A673 (cell line): ENCODE measurements around the gene GALNTL6. TPM values are rescaled to one million over a fixed set of nuclear protein-coding genes. Genes with fewer than 3 reads are reported as not detected.

Experiments
- BruUV-seq: library from RNA; stranded (reverse); fragments of 400-500 nt; replicated peaks from 2 replicates; lab custom pipeline; 2021; lab: Mats Ljungman, UMichigan
- CTCF ChIA-PET: fragments of 300-600 bp; sonication (Branson Sonifier 250); formaldehyde crosslinking; loops from one replicate; lab custom pipeline; 2022; ENCODE audit warnings: antibody characterized with exemption; lab: Charles Lee
- POLR2A ChIA-PET: fragments of 300-600 bp; sonication (Branson Sonifier 250); formaldehyde crosslinking; loops from one replicate; lab custom pipeline; 2022; ENCODE audit warnings: antibody characterized with exemption; ENCODE audit not compliant: low non-redundant PET; lab: Charles Lee
- DNase-seq: peaks from one replicate; pipeline ENCODE4 v3.0.0-alpha.2; 2015; ENCODE audit warnings: low spot score
- H3K27ac ChIP-seq: fragments of 200-600 bp; sonication (generic); 2 replicates; pipeline ENCODE4 v1.5.1; 2016; ENCODE audit warnings: mixed run types, low read depth, mild to moderate bottlenecking, mixed read lengths, antibody characterized with exemption, low read length; ENCODE audit not compliant: poor library complexity, severe bottlenecking
- H3K27me3 ChIP-seq: fragments of 200-600 bp; sonication (generic); replicated peaks from 2 replicates; pipeline ENCODE4 v1.6.1; 2017; ENCODE audit warnings: mixed run types, low read depth, mild to moderate bottlenecking, mixed read lengths, antibody characterized with exemption, low read length; ENCODE audit not compliant: insufficient read depth, poor library complexity
- H3K36me3 ChIP-seq: fragments of 200-600 bp; sonication (generic); 2 replicates; pipeline ENCODE4 v1.6.1; 2016; ENCODE audit warnings: mixed run types, mild to moderate bottlenecking, mixed read lengths, antibody characterized with exemption, low read length; ENCODE audit not compliant: insufficient read depth, poor library complexity, severe bottlenecking
- H3K4me1 ChIP-seq: fragments of 200-600 bp; sonication (generic); 2 replicates; pipeline ENCODE4 v1.6.1; 2017; ENCODE audit warnings: mixed run types, mild to moderate bottlenecking, mixed read lengths, antibody characterized with exemption, low read length; ENCODE audit not compliant: insufficient read depth, poor library complexity, severe bottlenecking
- H3K4me3 ChIP-seq: fragments of 200-600 bp; sonication (generic); 2 replicates; pipeline ENCODE4 v1.5.1; 2016; ENCODE audit warnings: low read depth, mixed run types, mild to moderate bottlenecking, mixed read lengths, low read length; ENCODE audit not compliant: poor library complexity, severe bottlenecking
- H3K9me3 ChIP-seq: fragments of 200-600 bp; sonication (generic); 2 replicates; pipeline ENCODE4 v1.6.1; 2016; ENCODE audit warnings: mixed run types, low read depth, mild to moderate bottlenecking, mixed read lengths, antibody characterized with exemption, low read length; ENCODE audit not compliant: poor library complexity, severe bottlenecking
- CTCF ChIP-seq: fragments of 300-800, 200-600 bp; sonication (generic); conservative IDR thresholded peaks from 2 replicates; pipeline ENCODE4 v1.5.1; 2017; ENCODE audit warnings: low read depth, mild to moderate bottlenecking, antibody characterized with exemption, low read length, moderate library complexity, mixed read lengths
- EZH2 ChIP-seq: fragments of 200-600 bp; sonication (generic); IDR thresholded peaks from 2 replicates; pipeline ENCODE4 v1.6.1; 2017; ENCODE audit warnings: borderline replicate concordance, low read depth, mild to moderate bottlenecking, mixed read lengths, antibody characterized with exemption, low read length; ENCODE audit not compliant: poor library complexity, severe bottlenecking
- intact Hi-C: fragments of 100-400 bp; cut with micrococcal nuclease; formaldehyde crosslinking; loops from one replicate; pipeline ENCODE4 v1.10.0; 2022; ENCODE audit not compliant: unreplicated experiment
- total RNA-seq: library from RNA; stranded (reverse); gene quantifications from 2 replicates; pipeline ENCODE4 v1.2.3, GENCODE V29; 2021

The GALNTL6 gene
- total RNA-seq, 1 experiment from 2014 or later, result 0.30 TPM

- DNase-seq, result no peak
These were observed 286.2 kb downstream of the GALNTL6 start for GRCh38 chr4:172099376-172099775.

GRCh38 chr4:172103456-172103855 lies 290.3 kb downstream of the GALNTL6 start:
- BruUV-seq, result no TSS peak
- TF ChIP-seq EZH2 (no peak), CTCF (no peak)

More at GRCh38 chr4:172099376-172099775, 286.2 kb downstream of the GALNTL6 start:
- Histone ChIP-seq H3K9me3 (no peaks in the 10 kb centered on the region), H3K4me1 (no peaks in the 10 kb centered on the region), H3K27me3 (peaks cover 2% of the 10 kb centered on the region), H3K4me3 (no peak overlapping the region), H3K27ac (no peak overlapping the region), H3K36me3 (no peaks in the 10 kb centered on the region)
- intact Hi-C loops, result no loop called here
- ChIA-PET CTCF (no interaction called here), POLR2A (no interaction called here)
- TF ChIP-seq EZH2 (no peak), CTCF (no peak)
- no TSS peak for BruUV-seq

GRCh38 chr4:172104539-172104938 lies 291.3 kb downstream of the GALNTL6 start:
- DNase-seq, result no peak
- CTCF ChIA-PET, result no interaction called here
- no peak for TF ChIP-seq CTCF
- no peak for TF ChIP-seq EZH2
- intact Hi-C loops, result no loop called here
- Histone ChIP-seq H3K9me3 (no peaks in the 10 kb centered on the region), H3K4me3 (no peak overlapping the region), H3K4me1 (no peaks in the 10 kb centered on the region), H3K27ac (no peak overlapping the region), H3K27me3 (no peaks in the 10 kb centered on the region), H3K36me3 (no peaks in the 10 kb centered on the region)
- POLR2A ChIA-PET, result no interaction called here
- no TSS peak for BruUV-seq

More at GRCh38 chr4:172103456-172103855, 290.3 kb downstream of the GALNTL6 start:
- intact Hi-C loops, result no loop called here
- no peak for DNase-seq
- no peak overlapping the region for H3K27ac ChIP-seq
- no peak overlapping the region for H3K4me3 ChIP-seq
- no peaks in the 10 kb centered on the region for H3K4me1 ChIP-seq
- POLR2A ChIA-PET, result no interaction called here
- H3K36me3 ChIP-seq, result no peaks in the 10 kb centered on the region
- no peaks in the 10 kb centered on the region for H3K27me3 ChIP-seq
- H3K9me3 ChIP-seq, result no peaks in the 10 kb centered on the region
- CTCF ChIA-PET, result no interaction called here
